ENCODE data around the gene PROCA1.
"Not testable (repeated sequence)": the region's sequence is repeated elsewhere in the genome, so short reads cannot be mapped to it uniquely, and the experiment has no call there.

Gene PROCA1

DNA sequence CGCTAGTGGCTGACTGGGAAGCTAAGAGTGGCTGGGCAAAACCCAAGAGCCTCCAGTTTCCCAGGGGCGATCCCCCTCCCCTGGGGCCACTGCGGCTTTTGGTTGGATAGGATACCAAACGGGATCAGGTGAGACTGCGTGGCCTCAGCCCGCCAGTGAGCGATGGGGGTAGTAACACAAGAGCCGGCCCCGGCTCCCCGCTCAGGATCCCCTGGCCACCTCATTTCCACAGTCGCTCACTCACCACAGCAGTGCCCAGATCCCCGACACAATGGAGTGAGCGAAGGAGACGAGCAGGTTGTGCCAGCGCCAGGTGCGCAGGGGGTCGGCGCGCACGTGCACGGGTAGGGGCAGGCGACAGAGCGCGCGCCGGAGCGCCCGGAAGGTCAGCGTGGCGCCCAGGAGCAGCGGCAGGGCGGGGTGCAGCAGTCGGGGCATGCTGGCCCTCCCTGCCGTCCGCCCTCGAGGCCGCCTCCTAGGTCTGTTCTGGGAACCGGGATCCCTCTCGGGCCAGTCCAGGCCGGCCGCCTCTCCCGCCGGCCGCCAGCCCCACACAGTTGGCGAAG, 14.1 kb upstream of the PROCA1 start:
- peak in 1 of 3 experiments; percentile 66 for DNase-seq (ENCODE audit: low read depth in 3 of 3)

DNA sequence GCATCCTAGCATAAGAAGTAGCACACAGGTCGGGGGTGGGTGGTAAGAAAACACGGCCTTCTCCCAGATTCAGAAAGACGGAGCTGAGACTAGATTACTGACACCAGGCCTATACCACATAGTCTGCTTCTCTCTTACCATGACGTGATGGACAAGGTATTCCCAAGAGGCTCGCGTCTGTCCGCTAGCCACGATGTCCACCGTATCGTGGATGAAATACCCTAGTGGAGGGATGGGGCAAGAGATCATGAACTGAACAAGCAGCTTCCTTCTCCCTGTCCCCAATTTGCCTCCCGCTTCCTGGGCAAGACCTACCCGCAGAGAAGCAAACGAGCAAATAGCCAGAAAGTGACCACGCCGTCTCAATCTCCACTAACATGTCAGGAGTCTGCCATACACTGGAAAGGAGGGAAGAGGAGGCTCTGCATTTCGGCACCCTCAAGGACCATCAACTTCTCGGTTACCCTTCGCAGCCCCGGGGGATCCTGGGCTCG, 13.5 kb upstream of the PROCA1 start:
- DNase-seq (ENCODE audit: low read depth in 3 of 3), result peak in 1 of 3 experiments; percentile 32

GRCh38 chr17:28724500-28725165, 12.9 kb upstream of the PROCA1 start:
- no peak for DNase-seq (ENCODE audit: low read depth in 3 of 3)

DNA sequence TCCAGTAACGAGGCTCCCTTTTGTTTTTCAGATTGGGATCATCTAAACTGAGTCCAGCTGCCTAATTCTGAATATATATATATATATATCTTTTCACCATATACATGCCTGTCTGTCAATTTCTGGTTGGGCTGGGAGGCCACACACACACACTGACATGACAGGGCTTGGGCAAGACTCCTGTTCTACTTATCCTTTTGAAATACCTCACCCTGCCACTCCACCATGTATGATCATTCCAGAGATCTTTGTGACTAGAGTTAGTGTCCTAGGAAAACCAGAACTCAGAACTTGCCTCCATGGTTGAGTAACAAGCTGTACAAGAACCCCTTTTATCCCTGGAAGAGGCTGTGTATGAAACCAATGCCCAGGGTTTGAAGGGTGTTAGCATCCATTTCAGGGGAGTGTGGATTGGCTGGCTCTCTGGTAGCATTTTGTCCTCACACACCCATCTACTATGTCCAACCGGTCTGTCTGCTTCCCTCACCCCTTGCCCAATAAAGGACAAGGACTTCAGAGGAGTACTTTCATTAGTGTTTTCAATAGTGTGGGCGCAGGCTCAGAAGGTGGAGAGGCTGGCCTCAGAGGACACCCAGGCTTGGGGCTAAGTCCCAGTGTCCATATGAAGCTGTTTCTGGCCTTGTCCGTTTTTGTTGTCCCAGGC, 12.3 kb upstream of the PROCA1 start:
- not testable (repeated sequence) for DNase-seq (ENCODE audit: low read depth in 3 of 3)

GRCh38 chr17:28723159-28723835, 11.6 kb upstream of the PROCA1 start:
- DNase-seq (ENCODE audit: low read depth in 3 of 3), result no peak

DNA sequence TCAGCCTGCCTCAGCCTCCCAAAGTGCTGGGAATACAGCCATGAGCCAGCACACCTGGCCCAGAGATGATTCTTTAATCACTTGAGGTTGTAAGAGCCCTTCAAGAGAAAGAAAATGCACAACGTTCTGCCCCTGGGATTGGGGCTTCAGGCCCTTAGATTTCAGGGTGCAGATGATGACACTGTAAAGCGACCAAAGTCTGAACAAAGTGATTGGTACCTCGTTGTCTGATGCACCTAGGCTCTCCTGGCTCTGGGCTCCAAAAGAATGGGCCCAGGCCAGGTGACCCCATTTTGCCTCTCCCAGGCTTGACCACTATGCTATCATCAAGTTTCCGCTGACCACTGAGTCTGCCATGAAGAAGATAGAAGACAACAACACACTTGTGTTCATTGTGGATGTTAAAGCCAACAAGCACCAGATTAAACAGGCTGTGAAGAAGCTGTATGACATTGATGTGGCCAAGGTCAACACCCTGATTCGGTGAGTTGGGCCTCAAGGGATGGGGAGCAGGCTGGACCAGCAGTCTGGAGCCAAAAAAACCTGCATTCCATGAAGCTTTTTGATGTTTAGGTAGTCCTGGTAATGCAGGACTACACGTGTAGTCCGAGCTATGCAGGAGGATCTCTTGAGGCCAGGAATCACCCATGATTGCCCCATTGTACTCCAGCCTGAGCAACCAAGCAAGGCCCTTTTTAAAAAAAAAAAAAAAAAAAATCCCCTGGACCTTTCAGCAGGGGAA, 10.9 kb upstream of the PROCA1 start:
- DNase-seq (ENCODE audit: low read depth in 3 of 3), result no peak

GRCh38 chr17:28720997-28721329, 9.3 kb upstream of the PROCA1 start:
- DNase-seq (ENCODE audit: low read depth in 3 of 3), result not testable (repeated sequence)

DNA sequence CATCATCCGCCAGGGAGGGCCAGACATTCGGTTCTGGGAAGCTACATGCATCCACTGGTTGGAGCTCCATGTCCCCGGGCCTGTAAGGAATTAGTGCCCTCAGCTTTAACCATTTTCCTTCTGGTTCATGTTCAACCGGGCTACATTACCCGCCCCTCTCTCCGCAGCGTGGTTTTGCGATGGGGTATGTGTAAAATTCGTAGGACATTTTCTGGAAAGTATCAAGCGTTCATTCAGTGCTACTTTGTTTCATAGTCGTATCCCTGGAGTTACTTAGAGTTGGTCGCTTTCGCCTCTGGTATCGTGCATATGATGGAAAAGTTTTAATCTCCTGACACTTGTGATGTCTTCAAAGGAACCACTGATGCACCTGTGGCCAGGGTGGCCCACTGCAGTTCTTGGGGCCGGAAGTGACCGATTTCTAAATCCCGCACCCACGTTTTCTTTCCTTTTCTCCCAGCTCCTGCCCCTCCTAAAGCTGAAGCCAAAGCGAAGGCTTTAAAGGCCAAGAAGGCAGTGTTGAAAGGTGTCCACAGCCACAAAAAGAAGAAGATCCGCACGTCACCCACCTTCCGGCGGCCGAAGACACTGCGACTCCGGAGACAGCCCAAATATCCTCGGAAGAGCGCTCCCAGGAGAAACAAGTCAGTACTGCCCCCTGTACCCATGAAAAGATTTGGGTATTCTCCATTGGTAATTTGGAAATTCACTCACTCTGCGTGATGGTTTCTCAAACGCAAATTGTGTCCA, 8.7 kb upstream of the PROCA1 start:
- DNase-seq (ENCODE audit: low read depth in 3 of 3), result peak in 1 of 3 experiments; percentile 45

GRCh38 chr17:28719021-28719433, 7.3 kb upstream of the PROCA1 start:
- DNase-seq (ENCODE audit: low read depth in 3 of 3), result no peak

DNA sequence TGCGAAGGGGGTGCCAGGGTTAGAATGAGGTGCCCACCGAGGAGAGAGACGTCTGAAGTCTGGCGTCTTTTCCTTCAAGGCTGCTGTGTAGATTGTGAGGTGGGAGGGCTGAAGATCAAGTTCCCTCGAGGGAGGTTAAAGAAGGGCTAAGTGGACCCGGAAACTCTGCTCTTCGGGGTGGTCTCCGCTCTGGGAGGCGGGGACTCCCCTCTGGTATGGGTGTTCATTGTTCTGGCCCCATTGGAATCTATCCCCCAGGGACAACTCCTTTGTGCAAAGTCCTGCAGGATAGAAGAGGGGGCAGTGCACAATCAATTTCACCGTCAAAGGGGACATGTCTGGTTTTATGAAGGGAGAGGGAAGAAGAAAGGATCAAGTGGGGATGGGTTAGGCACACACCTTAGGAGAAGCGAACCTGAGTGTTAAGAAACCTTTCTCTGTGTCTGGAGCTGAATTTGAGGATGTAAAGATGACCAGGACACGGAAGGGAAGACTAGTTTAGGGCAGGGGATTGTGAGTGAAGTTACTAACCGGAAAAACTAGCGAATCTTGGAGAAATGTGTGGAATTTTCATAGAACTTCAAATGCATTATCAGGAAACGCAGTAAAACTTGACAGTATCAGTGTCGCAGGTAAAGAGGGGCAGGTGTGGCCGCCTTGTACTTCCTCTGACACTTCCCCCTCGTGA, 6.8 kb upstream of the PROCA1 start:
- DNase-seq (ENCODE audit: low read depth in 3 of 3), result no peak

DNA sequence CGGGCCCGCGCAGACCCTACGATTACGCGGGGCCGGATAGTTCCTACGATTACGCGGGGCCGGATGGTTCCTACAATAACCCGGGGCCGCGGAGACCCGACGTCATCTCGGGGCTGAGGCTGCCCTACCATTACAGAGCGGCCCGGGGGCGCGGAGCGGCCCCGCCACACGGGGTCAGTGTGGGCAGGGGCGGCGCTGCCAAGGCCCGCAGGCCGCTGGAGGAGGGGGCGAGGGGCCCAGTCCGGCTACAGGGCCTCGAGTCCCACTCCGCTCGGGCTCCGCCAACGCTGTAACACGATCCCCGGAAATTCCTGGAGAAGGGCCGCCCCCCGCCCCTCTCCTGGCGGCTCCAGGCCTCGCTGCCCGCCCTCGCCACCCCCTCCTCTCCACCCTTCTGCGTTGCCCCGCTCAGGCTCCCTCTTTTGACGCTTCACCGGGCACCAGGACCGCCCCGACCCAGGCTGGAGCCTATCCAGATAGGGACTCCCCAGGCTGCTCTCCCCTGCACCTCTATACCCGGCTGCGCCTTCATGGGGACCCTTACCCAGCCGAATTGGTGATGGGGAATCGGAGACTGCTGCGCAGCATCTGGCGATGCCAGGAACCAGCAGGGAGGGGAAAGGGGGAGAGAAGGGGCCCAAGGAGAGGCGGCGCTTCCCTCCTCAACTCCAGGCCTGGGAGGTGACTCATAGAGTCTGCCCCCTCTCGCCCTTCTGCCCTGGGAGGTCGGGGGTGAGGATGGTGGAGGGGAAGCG, 6.1 kb upstream of the PROCA1 start, which contains the start of gene RAB34:
Gene RAB34, minus strand, starts transcription at position 291 of the 755 bp plus-strand sequence. CDS start 602 bp downstream, outside the sequence.
- peak in 1 of 3 experiments; percentile 46 for DNase-seq (ENCODE audit: low read depth in 3 of 3)

DNA sequence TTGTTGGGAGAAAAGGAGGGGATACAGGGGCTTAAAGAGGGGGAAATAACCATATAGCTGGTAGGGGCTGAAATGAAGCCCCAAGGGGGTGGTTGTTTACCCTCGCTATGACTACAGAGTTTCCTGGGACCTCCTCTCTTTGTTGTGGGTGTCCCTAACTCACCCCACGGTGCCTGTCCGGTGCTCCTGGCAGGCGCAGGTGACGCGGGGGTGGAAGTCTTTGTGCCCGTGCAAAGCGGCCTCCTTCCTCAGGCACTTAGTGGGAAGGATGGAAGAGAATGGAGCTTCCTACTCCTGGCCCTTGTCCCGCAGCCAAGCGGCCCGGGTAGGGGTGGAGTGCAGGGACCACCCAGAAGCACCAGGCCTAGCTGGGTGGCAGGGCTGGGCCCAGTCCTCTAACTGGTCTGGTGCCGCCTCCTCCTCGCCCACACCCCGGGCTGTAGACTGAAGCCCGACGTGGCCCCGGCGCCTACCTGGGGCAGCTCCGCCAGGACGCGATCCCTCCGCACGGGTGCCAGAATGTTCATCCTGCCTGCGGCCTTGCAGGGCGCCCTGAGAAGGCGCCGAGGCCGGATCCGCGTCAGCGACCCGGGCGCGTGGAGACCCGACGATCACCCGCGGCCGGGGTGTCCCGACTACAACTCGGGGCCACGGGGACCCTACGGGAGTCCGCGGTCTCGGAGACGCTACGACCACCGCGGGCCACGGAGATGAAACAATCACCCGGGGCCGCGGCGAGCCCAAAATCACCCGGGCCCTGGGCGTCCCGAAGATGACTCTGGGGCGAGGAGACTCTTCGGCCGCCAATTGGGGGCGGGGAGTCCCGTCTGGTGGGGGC, 5.3 kb upstream of the PROCA1 start:
- no peak for DNase-seq (ENCODE audit: low read depth in 3 of 3)

DNA sequence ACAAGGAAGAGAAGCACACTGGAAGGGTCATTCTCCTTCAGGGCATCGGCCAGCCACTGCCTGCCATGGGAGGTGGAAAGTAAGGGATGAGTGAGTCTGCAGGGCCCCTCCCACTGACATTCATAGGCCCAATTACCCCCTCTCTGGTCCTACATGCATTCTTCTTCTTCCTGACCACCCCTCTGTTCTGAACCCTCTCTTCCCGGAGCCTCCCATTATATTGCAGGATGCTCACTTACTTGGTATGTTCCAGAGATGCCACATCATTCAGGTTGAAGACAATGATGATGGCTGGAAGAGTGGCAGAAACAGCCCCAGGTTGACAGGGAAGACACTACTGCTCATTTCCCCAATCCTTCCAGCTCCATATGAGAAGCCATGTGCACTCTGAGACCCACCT, 3.5 kb upstream of the PROCA1 start:
- no peak for DNase-seq (ENCODE audit: low read depth in 3 of 3)

DNA sequence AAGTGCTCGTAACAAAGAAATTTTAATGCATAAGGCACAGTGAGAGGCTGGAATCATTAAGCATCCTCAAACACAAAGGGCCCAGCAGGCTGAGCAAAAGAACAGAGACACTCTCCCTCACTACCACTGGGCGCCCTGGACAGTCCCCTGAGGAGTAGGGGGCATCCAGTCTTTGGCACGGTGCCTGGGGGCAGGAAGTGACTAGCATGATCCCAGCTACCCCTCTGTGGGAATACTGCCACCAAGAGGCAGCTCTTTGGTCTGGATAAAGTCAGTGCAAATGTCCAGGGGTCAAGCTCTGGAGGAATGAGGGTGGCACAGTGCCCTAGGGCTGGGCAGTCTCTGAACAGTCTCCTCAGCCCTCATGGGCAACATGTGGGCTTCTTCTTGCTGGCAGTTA, 2.6 kb upstream of the PROCA1 start:
- no peak for DNase-seq (ENCODE audit: low read depth in 3 of 3)

DNA sequence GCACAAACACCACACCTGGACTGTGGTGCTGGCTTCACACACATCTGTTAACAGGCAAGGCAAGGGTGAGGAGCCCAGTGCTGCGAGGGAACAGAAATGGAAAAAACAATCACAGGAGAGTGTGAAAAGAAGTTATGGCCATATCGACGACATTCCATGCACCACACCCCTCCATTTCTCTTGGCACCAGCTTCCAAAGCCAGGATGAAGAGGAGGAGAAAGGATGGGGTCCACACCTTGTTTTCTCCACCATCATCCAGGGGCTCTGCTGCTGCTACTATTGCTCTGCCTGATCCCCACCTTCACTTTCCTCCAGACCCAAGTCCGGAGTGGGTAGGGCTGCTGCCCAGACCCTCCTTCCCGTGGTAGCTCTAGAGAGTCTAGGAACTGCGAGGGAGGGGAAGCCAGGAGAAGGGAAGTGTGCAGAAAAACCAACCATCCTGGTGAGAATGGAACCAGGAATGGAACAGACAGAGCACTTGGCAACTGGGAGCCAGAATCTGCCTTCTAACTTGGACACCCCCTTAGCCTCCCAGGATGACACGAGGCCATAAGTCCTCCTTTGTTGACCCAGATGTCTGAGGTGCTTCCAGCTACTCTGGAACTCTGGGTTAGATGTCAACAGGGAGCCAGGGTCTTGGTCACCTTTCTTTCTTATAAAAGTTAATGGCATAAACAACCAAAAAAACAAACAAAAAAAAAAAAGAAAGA, 1.2 kb upstream of the PROCA1 start:
- no peak for DNase-seq (ENCODE audit: low read depth in 3 of 3)

DNA sequence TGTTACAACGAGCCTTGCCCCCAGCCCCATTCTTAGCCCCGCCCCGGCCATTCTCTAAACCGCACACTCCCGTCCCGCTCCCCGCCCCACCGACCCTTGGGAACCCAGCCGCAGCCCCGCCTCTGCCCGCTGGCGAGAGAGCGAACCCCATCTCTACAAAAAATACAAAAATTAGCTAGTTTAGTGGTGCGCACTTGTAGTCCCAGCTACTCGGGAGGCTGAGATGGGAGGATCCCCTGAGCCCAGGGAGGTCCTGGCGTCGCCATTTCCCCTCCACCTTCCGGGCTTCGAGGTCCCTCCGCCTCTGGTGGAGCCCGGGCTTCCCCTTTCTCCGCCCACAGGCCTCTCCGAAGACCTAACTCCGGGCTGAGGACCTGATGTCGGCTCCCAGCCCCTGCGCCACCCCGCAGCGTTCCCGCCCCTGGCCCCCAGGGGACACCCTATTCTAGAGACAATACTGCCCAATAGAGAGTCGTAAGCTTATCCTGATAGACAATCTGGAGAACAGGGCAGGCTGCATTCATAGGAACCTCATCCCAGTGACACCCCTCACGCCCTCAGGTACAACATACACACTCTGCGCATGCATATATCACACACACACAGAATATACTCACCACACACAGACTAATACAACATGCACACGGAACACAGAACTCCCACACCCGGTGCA, 480 bp upstream of the PROCA1 start:
- DNase-seq (ENCODE audit: low read depth in 3 of 3), result peak in 1 of 3 experiments; percentile 73

Data from stimulated activated CD4-positive, alpha-beta T cell treated with anti-CD3 and anti-CD28 coated beads, TNF-alpha, amount 100 ng/mL, for 24 hours (primary cell).